Immature natural killer cell (primary cell): ENCODE measurements around the gene ATOH7. TPM values are rescaled to one million over a fixed set of nuclear protein-coding genes. Genes with fewer than 3 reads are reported as not detected.
A peak's percentile ranks its signal among the peaks of the same experiment; 100 is the strongest.
"Not testable (repeated sequence)": the region's sequence is repeated elsewhere in the genome, so short reads cannot be mapped to it uniquely, and the experiment has no call there.

Experiments used
- DNase-seq, 3 donors: peaks; one replicate each; pipeline ENCODE4 v3.0.0; 2022; ENCODE audit warnings: mixed read lengths in 1 of 3
- H3K27ac Mint-ChIP-seq, 6 donors: one replicate each; pipeline ENCODE4 v1.8.0; 2020; ENCODE audit warnings: mixed read lengths in 6 of 6, mild to moderate bottlenecking in 5 of 6, inconsistent platforms in 4 of 6, moderate library complexity in 3 of 6
- H3K27me3 Mint-ChIP-seq, 3 donors: one replicate each; pipeline ENCODE4 v1.8.0; 2020 to 2021; ENCODE audit warnings: low read depth in 3 of 3, mild to moderate bottlenecking in 3 of 3, mixed read lengths in 3 of 3, moderate library complexity in 3 of 3, inconsistent platforms in 1 of 3
- H3K36me3 Mint-ChIP-seq, 3 donors: one replicate each; pipeline ENCODE4 v1.8.0; 2020; ENCODE audit warnings: mixed read lengths in 3 of 3, inconsistent platforms in 2 of 3, mild to moderate bottlenecking in 2 of 3
- H3K4me1 Mint-ChIP-seq, 2 donors: one replicate each; pipeline ENCODE4 v1.8.0; 2020; ENCODE audit warnings: inconsistent platforms in 2 of 2, mild to moderate bottlenecking in 2 of 2, mixed read lengths in 2 of 2, moderate library complexity in 1 of 2
- H3K4me3 Mint-ChIP-seq, 5 donors: one replicate each; pipeline ENCODE4 v1.8.0; 2020; ENCODE audit warnings: mild to moderate bottlenecking in 5 of 5, mixed read lengths in 5 of 5, inconsistent platforms in 3 of 5, moderate library complexity in 3 of 5
- H3K9me3 Mint-ChIP-seq, 6 donors: one replicate each; pipeline ENCODE4 v1.8.0; 2020; ENCODE audit warnings: mild to moderate bottlenecking in 6 of 6, mixed read lengths in 6 of 6, inconsistent platforms in 4 of 6, moderate library complexity in 3 of 6
- polyA plus RNA-seq, 3 donors: library from polyadenylated mRNA; unstranded; fragments of 300-500 nt; fragmentation: Illumina TruSeq; gene quantifications; one replicate each; pipeline ENCODE4 v1.2.3, GENCODE V29; 2021

The ATOH7 gene
- polyA plus RNA-seq, 3 donors from 2014 or later, result not detected

DNA sequence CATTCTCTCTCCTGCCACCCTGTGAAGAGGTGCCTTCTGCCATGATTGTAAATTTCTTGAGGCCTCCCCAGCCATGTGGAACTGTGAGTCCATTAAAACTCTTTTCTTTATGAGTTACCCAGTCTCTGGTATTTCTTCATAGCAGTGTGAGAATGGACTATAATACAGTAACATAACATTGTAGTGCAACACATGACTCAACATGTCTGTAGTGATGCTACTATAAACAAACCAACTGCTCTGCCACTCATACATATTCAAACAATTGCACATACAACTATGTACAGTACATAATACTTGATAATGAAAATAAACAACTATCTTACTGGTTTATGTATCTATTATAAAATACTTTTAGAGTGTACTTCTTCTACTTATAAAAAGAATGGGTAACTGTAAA lies 7.1 kb downstream of the ATOH7 start:
- no peak for DNase-seq
- Mint-ChIP-seq H3K27me3 (peaks cover 2 to 8% (median 4%) of the 10 kb centered on the region in 3 donors), H3K27ac (no peak overlapping the region)

DNA sequence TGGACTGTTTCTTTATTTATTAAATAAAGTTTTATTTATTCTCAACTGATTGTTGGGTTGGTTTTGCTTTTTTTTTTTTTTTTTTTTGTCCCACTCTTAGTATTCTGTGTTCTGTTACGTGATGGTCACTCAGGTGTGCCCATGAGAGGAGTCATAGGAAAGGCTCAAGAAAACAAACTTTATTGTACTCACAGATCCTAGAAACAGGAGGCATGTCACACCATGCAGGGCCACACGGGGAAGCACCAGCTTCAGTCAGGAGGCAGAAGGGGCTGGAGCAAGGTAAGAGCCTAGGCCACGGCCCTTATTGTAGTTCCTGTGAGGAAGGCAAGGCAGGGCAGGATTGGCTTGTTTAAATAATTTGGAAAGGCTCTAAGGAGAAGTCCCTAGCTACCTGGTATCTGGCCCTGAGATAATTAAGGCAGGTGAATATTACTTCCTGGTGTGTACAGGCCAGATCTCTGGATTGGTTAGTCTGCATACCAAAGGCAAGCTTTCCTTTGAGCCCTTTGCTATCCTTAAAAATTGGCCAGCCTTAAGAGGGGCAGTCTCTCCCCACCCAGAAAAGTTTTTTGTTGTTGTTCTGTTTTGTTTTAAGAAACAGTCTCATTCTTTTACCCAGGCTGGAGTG lies 8.3 kb downstream of the ATOH7 start:
- Mint-ChIP-seq H3K4me3 (no peak overlapping the region), H3K27ac (no peak overlapping the region), H3K36me3 (no peaks in the 10 kb centered on the region)

More for the DNA sequence above, 7.1 kb downstream of the ATOH7 start:
- no peaks in the 10 kb centered on the region for H3K9me3 Mint-ChIP-seq
- no peaks in the 10 kb centered on the region for H3K4me1 Mint-ChIP-seq
- no peaks in the 10 kb centered on the region for H3K36me3 Mint-ChIP-seq
- no peak overlapping the region for H3K4me3 Mint-ChIP-seq

DNA sequence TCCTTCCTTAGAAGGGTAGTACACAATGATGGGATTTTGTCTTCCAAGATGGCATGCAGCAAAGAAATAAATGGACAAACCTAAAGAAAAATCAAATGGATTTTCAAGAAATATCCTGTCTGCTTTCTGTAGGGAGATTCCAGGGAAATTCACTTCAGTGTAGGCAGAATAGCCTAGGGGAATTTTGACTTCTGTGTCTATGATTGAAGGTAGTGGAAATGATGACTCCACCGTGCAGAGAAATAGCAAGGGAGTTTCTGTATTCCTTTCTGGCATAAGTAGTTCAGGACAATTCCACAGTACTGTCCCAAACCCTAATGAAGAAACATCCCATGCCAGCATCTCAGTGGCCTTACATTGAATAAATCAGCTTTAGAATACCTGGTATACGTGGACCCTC lies 9.5 kb downstream of the ATOH7 start:
- no peaks in the 10 kb centered on the region for H3K4me1 Mint-ChIP-seq
- no peak for DNase-seq
- no peak overlapping the region for H3K4me3 Mint-ChIP-seq
- H3K27me3 Mint-ChIP-seq, result peaks cover 2 to 5% (median 4%) of the 10 kb centered on the region in 3 donors
- H3K27ac Mint-ChIP-seq, result no peak overlapping the region
- H3K36me3 Mint-ChIP-seq, result no peaks in the 10 kb centered on the region
- H3K9me3 Mint-ChIP-seq, result no peaks in the 10 kb centered on the region

More for the DNA sequence above, 8.3 kb downstream of the ATOH7 start:
- Mint-ChIP-seq H3K9me3 (no peaks in the 10 kb centered on the region), H3K27me3 (peaks cover 2 to 6% (median 5%) of the 10 kb centered on the region in 3 donors), H3K4me1 (no peaks in the 10 kb centered on the region)
- no peak for DNase-seq

DNA sequence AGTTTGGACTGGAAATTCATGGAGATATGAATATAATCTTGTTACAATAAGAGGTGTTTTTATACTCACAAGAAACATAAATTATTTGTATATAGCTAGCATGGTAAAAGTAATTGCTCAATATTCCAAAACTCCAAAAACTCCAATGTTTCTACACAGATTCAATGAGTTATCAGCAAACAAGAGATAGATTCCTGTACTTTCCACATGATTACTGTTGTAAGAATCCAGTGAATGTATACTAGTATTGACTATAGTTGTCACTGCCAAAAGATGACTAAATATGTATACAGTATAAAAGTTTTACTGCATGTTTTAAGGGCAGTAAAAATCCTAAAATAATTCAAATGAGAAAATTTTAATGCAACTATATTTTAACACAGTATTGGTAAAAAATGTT lies 10.7 kb downstream of the ATOH7 start:
- H3K4me1 Mint-ChIP-seq, result no peaks in the 10 kb centered on the region
- H3K36me3 Mint-ChIP-seq, result no peaks in the 10 kb centered on the region
- no peak for DNase-seq
- peaks cover 2 to 4% (median 3%) of the 10 kb centered on the region in 3 donors for H3K27me3 Mint-ChIP-seq
- no peak overlapping the region for H3K27ac Mint-ChIP-seq
- H3K9me3 Mint-ChIP-seq, result no peaks in the 10 kb centered on the region
- H3K4me3 Mint-ChIP-seq, result no peak overlapping the region

DNA sequence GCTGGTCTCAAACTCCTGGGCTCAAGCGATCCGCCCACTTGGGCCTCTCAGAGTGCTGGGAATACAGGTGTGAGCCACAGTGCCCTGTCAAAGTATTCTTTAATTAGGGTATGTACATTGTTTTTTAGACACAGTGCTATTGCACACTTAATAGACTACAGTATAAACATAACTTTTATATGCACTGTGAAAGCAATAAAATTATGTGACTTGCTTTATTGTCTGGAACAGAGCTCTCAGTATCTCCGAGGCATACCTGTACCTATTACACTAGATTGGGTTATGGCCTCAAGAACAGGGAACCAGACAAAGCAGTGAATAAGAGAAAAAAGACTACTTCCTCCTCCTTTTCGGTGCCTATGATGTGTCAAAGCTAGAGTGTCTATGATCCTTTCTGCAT lies 13.1 kb downstream of the ATOH7 start:
- Mint-ChIP-seq H3K36me3 (no peaks in the 10 kb centered on the region), H3K27me3 (peaks cover 0 to 2% (median 2%) of the 10 kb centered on the region in 3 donors), H3K4me3 (no peak overlapping the region), H3K9me3 (no peaks in the 10 kb centered on the region), H3K27ac (no peak overlapping the region), H3K4me1 (no peaks in the 10 kb centered on the region)
- no peak for DNase-seq

DNA sequence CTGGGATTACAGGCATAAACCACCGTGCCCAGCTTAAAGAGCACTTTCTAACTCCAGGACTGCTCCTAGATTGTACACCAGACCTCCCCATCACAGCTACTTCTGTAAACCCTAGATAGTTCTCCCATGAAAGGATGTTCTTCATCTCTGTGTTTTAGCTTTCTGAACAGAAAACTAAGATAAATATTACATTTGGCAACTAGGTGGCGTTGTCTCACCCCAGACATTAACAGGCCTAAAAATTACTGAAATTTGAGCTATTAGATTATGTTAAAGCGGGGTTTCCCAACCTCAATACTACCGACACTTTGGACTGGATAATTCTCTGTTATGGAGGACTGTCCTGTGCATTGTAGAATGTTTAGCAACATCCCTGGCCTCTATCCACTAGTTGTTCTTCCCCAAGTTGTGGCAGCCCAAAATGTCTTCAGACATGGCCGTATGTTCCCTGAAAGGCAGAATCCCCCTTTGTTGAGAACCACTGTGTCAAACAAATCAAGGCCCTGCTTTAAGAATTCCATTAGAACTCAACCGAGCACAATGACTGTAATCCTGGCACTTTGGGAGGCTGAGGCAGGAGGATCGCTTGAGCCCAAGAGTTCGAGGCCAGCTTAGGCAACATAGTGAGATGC lies 19.1 kb downstream of the ATOH7 start:
- Mint-ChIP-seq H3K27me3 (no peaks in the 10 kb centered on the region), H3K36me3 (no peaks in the 10 kb centered on the region), H3K27ac (no peak overlapping the region), H3K9me3 (no peaks in the 10 kb centered on the region), H3K4me1 (no peaks in the 10 kb centered on the region), H3K4me3 (no peak overlapping the region)
- DNase-seq, result peak in 2 of 3 donors; percentile 4 to 8

DNA sequence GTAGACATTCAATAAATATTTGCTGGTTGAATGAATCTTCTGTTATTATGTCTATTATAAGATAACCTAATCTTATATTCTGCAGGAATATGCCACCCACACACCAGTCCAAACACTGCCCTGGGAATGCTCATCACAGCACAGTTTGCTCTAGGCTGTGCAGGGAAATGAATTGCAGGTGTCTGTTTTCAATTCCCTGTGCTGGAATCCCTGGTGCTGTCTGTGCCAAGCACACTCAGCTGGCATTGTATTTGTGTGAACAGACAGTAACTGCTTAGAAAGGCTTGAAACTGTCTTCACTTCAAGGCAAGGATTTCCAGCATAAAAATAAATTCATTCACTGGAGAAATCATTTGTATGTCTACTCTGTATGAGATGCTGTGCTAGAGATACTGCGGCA lies 20.2 kb downstream of the ATOH7 start:
- DNase-seq, result no peak
- H3K9me3 Mint-ChIP-seq, result no peaks in the 10 kb centered on the region

DNA sequence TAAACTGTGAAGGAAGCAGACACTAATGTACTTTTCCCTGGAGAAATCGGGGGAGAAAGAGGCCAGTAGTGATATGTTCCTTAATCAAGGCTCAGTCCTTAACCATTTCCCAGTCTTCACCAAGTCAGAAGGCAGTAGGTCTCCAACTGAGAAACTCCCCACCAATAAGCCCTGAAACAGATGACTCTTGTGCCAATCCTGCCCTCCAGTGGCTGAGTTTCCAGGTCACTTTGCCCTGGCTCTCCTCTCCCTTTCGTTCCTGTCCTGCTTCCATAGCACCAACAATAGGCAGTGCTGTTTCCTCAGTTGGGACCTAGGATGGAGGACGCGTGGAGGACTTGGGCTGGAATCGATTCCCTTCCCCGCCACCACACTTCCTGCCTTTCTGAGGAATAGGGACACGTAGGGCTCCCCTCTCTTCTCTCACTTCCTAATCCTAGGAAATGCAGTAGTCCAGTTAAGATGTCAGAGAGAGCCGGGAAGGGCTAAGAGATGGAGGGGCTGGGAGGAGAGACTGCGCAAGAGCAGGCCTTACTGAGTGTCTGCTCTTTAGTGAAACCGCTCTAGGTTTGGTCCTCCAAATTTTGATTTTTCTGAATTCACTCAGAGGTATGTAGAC lies 23.4 kb downstream of the ATOH7 start:
- H3K36me3 Mint-ChIP-seq, result no peaks in the 10 kb centered on the region
- no peak overlapping the region for H3K4me3 Mint-ChIP-seq
- peaks cover 0 to 12% (median 4%) of the 10 kb centered on the region in 3 donors for H3K27me3 Mint-ChIP-seq
- DNase-seq, result no peak
- H3K4me1 Mint-ChIP-seq, result no peaks in the 10 kb centered on the region
- H3K9me3 Mint-ChIP-seq, result no peaks in the 10 kb centered on the region
- no peak overlapping the region for H3K27ac Mint-ChIP-seq

More for the DNA sequence above, 20.2 kb downstream of the ATOH7 start:
- Mint-ChIP-seq H3K4me3 (no peak overlapping the region), H3K27me3 (no peaks in the 10 kb centered on the region), H3K27ac (no peak overlapping the region), H3K36me3 (no peaks in the 10 kb centered on the region), H3K4me1 (no peaks in the 10 kb centered on the region)

DNA sequence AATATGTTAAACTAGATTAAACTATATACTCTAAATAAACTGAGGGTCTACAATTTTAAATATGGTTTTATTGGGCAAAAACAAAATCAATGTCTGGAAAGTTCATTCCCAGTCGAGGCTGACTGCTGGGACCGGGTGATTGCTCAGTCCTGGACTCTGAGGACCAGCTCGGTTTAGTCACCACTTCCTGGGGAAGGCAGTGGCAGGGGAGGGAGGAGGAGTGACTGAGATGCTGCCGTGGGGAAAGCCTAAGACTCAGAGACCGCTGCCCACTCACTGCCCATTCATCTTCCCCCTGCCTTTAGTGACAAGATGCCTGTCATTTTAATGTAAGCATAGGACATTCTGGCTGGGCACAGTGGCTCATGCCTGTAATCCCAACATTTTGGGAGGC lies 29.0 kb downstream of the ATOH7 start:
- no peak for DNase-seq
- peaks cover 4 to 21% (median 5%) of the 10 kb centered on the region in 3 donors for H3K27me3 Mint-ChIP-seq
- no peaks in the 10 kb centered on the region for H3K9me3 Mint-ChIP-seq
- no peaks in the 10 kb centered on the region for H3K36me3 Mint-ChIP-seq
- no peak overlapping the region for H3K27ac Mint-ChIP-seq
- H3K4me1 Mint-ChIP-seq, result no peaks in the 10 kb centered on the region
- H3K4me3 Mint-ChIP-seq, result no peak overlapping the region

DNA sequence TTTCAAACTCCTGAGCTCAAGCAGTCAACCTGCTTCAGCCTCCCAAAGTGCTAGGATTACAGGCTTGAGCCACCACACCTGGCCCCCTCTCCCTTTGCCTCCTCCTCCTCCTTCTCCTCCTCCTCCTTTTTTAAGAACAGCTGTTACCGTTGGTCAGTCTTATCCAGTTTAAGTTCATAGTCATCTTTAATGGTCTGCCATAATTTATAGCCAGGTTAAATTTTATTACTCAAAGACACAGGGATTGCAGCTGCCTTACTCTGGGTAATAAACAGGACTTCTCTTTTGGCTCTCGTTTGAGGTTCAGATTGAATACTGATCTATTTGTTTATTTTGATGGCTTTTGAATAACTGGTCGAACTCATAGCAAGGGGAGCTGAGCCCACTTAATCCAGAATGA lies 35.2 kb downstream of the ATOH7 start:
- Mint-ChIP-seq H3K36me3 (no peaks in the 10 kb centered on the region), H3K27me3 (peaks cover 5 to 34% (median 10%) of the 10 kb centered on the region in 3 donors), H3K27ac (no peak overlapping the region), H3K4me1 (no peaks in the 10 kb centered on the region), H3K9me3 (peaks cover 0 to 3% (median 0%) of the 10 kb centered on the region in 6 donors), H3K4me3 (no peak overlapping the region)
- no peak for DNase-seq

DNA sequence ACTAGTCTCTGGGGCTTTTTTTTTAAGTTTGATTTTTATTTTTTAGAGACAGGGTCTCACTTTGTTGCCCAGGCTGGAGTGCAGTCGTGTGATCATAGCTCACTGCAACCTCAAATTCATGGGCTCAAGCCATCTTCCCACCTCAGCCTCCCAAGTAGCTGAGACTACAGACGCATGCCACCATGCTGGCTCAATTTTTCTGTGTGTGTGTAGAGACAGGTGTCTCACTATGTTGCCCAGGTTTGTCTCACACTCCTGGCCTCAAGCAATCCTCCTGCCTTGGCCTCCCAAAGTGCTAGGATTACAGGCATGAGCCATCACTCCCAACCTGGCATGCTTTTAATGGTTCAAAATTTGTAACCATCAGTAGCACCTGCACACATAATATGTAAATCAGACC lies 36.1 kb downstream of the ATOH7 start:
- H3K9me3 Mint-ChIP-seq, DNase-seq, H3K36me3 Mint-ChIP-seq, H3K4me1 Mint-ChIP-seq, H3K4me3 Mint-ChIP-seq, H3K27ac Mint-ChIP-seq: not testable (repeated sequence)
- peaks cover 5 to 34% (median 10%) of the 10 kb centered on the region in 3 donors for H3K27me3 Mint-ChIP-seq

DNA sequence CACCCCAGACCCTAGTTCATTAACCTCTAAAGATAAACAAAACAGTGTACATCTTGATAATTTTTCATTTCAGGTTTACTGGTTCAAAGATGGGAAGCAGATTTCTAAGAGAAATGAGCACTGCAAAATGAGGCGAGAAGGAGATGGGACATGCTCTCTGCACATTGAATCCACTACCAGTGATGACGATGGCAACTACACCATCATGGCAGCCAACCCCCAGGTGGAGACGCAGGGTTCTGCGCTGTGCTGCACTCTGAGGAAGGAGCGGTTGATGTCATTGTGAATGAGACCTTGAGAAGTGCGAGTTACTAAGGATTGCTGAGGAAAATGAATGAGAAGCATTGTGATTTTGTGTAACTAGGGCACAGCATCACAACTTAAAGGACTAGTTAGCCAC lies 37.6 kb downstream of the ATOH7 start:
- H3K27me3 Mint-ChIP-seq, result peaks cover 6 to 24% (median 8%) of the 10 kb centered on the region in 3 donors
- H3K4me3 Mint-ChIP-seq, result no peak overlapping the region
- no peak for DNase-seq
- H3K27ac Mint-ChIP-seq, result no peak overlapping the region
- H3K4me1 Mint-ChIP-seq, result no peaks in the 10 kb centered on the region
- H3K9me3 Mint-ChIP-seq, result peaks cover 0 to 3% (median 0%) of the 10 kb centered on the region in 6 donors
- no peaks in the 10 kb centered on the region for H3K36me3 Mint-ChIP-seq

DNA sequence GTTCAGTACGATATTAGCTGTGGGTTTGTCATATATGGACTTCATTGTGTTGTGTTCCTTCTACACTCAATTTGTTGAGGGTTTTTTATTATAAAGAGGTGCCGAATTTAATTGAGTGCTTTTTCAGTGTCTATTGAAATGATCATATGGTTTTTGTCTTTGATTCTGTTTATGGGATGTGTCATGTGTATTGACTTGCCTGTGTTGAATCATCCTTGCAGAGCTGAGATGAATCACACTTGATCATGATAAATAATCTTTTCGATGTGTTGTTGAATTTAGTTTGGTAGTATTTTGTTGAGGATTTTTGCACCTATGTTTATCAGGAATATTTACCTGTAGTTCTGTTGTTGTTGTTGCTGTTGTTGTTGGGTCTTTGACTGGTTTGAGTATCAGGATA lies 39.8 kb downstream of the ATOH7 start:
- DNase-seq, result no peak
- H3K4me3 Mint-ChIP-seq, result no peak overlapping the region
- no peak overlapping the region for H3K27ac Mint-ChIP-seq
- no peaks in the 10 kb centered on the region for H3K4me1 Mint-ChIP-seq
- no peaks in the 10 kb centered on the region for H3K36me3 Mint-ChIP-seq
- peaks cover 0 to 3% (median 0%) of the 10 kb centered on the region in 6 donors for H3K9me3 Mint-ChIP-seq
- H3K27me3 Mint-ChIP-seq, result peaks cover 4 to 26% (median 6%) of the 10 kb centered on the region in 3 donors

DNA sequence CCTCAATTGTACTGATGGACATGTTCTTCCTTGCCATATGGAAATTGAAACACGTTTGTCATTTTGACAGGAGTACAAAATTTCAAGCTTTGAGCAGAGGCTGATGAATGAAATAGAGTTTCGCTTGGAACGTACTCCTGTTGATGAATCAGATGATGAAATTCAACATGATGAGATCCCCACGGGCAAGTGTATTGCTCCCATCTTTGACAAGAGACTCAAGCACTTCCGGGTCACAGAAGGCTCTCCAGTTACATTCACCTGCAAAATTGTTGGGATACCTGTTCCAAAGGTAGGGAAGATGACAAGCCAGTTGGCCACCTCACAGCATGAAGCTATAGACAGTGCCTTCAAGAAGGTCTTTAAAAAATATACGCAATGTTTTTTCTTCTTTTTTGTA lies 43.1 kb downstream of the ATOH7 start:
- Mint-ChIP-seq H3K4me3 (no peak overlapping the region), H3K27me3 (peaks cover 0 to 8% (median 6%) of the 10 kb centered on the region in 3 donors)

More for the DNA sequence above, 43.1 kb downstream of the ATOH7 start:
- H3K27ac Mint-ChIP-seq, result no peak overlapping the region
- peaks cover 0 to 3% (median 0%) of the 10 kb centered on the region in 6 donors for H3K9me3 Mint-ChIP-seq
- no peaks in the 10 kb centered on the region for H3K36me3 Mint-ChIP-seq
- DNase-seq, result no peak
- H3K4me1 Mint-ChIP-seq, result no peaks in the 10 kb centered on the region
